Measurements from ENCODE around the gene NPC1L1.

DNA sequence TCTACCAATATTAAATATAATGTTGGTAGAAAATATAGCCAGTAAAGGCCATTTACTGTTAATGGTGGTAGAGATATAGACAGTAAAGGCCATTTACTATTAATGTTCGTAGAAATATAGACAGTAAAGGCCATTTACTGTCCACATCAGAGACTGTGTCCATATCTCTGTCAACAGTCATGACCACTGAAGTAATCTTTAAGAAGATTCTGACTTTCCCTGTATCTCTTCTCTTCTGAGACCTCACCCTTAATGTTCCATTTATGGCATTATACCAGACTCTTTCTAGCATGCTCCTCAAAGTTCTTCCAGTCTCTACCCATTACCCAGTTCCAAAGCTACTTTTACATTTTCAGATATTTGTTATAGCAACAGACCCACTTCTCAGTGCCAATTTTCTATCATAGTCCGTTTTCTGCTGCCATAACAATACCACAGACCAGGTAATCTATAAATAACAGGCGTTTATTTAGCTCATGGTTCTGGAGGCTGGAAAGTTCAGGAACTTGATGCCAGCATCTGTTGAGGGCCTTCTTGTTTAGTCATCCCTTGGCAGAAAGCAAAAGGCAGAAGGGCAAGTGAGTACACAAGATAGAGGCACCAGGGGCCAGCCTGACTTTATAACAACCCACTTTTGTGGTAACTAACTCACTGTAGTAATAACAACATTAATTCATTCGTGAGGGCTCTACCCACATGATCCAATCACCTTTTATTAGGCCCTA is 42.7 kb downstream of the NPC1L1 start:
- TF ChIP-seq POLR2A (IDR thresholded peaks at IDR 0.05) (no peak), CTCF (IDR thresholded peaks at IDR 0.05) (no peak)
